Erythroblast (primary cell): ENCODE data around the gene TBC1D23.
"Not testable (repeated sequence)": the region's sequence is repeated elsewhere in the genome, so short reads cannot be mapped to it uniquely, and the experiment has no call there.

Experiments used
- DNase-seq, 2 experiments: peaks; one replicate each; lab custom pipeline; 2025; lab: John Stamatoyannopoulos, UW
- GATA1 ChIP-seq: IDR thresholded peaks from 2 replicates; pipeline ENCODE4 v1.6.1; 2011; ENCODE audit warnings: low read depth, mild to moderate bottlenecking, control low read depth, low read length, moderate library complexity
- POLR2A ChIP-seq: IDR thresholded peaks from 2 replicates; pipeline ENCODE4 v1.6.1; 2011; ENCODE audit warnings: mild to moderate bottlenecking, low read length

The TBC1D23 gene

GRCh38 chr3:100333970-100334487 lies 73.2 kb downstream of the TBC1D23 start:
- TF ChIP-seq GATA1 (no peak), POLR2A (no peak)
- no peak for DNase-seq

GRCh38 chr3:100334488-100335351 lies 73.9 kb downstream of the TBC1D23 start, which contains the start of gene NIT2:
Gene NIT2 (plus strand): TSS chr3:100334757. CDS start chr3:100334792, 35 bp downstream.
- DNase-seq: peak; percentile 88 to 89
- TF ChIP-seq GATA1 (no peak), POLR2A (peak; percentile 58)

- peak; percentile 54 to 58 for DNase-seq
These were observed 74.6 kb downstream of the TBC1D23 start for GRCh38 chr3:100335434-100335833.

GRCh38 chr3:100336229-100336628 lies 75.4 kb downstream of the TBC1D23 start:
- not testable (repeated sequence) for DNase-seq

More at GRCh38 chr3:100335434-100335833, 74.6 kb downstream of the TBC1D23 start:
- TF ChIP-seq POLR2A (no peak), GATA1 (no peak)

GRCh38 chr3:100338911-100339310 lies 78.1 kb downstream of the TBC1D23 start:
- no peak for DNase-seq
- no peak for TF ChIP-seq GATA1
- TF ChIP-seq POLR2A: no peak

GRCh38 chr3:100339786-100340185 lies 79.0 kb downstream of the TBC1D23 start:
- no peak for DNase-seq
- TF ChIP-seq POLR2A (no peak), GATA1 (no peak)

- no peak for DNase-seq
- TF ChIP-seq POLR2A (no peak), GATA1 (no peak)
These were observed 79.7 kb downstream of the TBC1D23 start for GRCh38 chr3:100340527-100340926.

GRCh38 chr3:100348727-100349126 lies 87.9 kb downstream of the TBC1D23 start:
- DNase-seq: no peak
- no peak for TF ChIP-seq GATA1
- TF ChIP-seq POLR2A: no peak

GRCh38 chr3:100351770-100352169 lies 91.0 kb downstream of the TBC1D23 start:
- DNase-seq: not testable (repeated sequence)

- TF ChIP-seq POLR2A: no peak
- no peak for DNase-seq
These were observed 91.8 kb downstream of the TBC1D23 start for GRCh38 chr3:100352296-100353231.

- no peak for TF ChIP-seq GATA1
- TF ChIP-seq POLR2A: no peak
- DNase-seq: peak; percentile 67 to 74
These were observed 94.1 kb downstream of the TBC1D23 start for GRCh38 chr3:100354850-100355249.

GRCh38 chr3:100358413-100358812 lies 97.6 kb downstream of the TBC1D23 start:
- no peak for TF ChIP-seq GATA1
- TF ChIP-seq POLR2A: no peak
- no peak for DNase-seq

- no peak for DNase-seq
These were observed 98.2 kb downstream of the TBC1D23 start for GRCh38 chr3:100359035-100359434.

GRCh38 chr3:100360757-100361496 lies 100.1 kb downstream of the TBC1D23 start:
- no peak for DNase-seq
- no peak for TF ChIP-seq POLR2A
- no peak for TF ChIP-seq GATA1

More at GRCh38 chr3:100359035-100359434, 98.2 kb downstream of the TBC1D23 start:
- no peak for TF ChIP-seq POLR2A
- TF ChIP-seq GATA1: no peak
